OCI-LY7 (cell line): ENCODE results near the gene IQCH. TPM values are rescaled to one million over a fixed set of nuclear protein-coding genes. Genes with fewer than 3 reads are reported as not detected.

Experiments used
- BruUV-seq: library from RNA; stranded (reverse); fragments of 400-500 nt; replicated peaks from 2 replicates; lab custom pipeline; 2021; lab: Mats Ljungman, UMichigan
- CTCF ChIA-PET: fragments of 300-600 bp; sonication (Branson Sonifier 250); formaldehyde crosslinking; loops from one replicate; lab custom pipeline; 2022; ENCODE audit warnings: antibody characterized with exemption; ENCODE audit not compliant: unreplicated experiment; lab: Charles Lee
- POLR2A ChIA-PET: fragments of 300-600 bp; sonication (Branson Sonifier 250); formaldehyde crosslinking; loops from one replicate; lab custom pipeline; 2022; ENCODE audit warnings: antibody characterized with exemption; lab: Charles Lee
- DNase-seq: peaks from one replicate; pipeline ENCODE4 v3.0.0-alpha.2; 2015; ENCODE audit warnings: low spot score
- H2AFZ ChIP-seq: fragments of 200-600 bp; sonication (generic), shearing (Covaris generic); 2 replicates; pipeline ENCODE4 v1.6.1; 2014; ENCODE audit warnings: mild to moderate bottlenecking, antibody characterized with exemption, low read length, moderate library complexity
- H3K27ac ChIP-seq: fragments of 200-600 bp; sonication (generic); 2 replicates; pipeline ENCODE4 v1.5.1; 2014; ENCODE audit warnings: mixed run types, low read depth, mild to moderate bottlenecking, moderate library complexity, low read length, inconsistent platforms; ENCODE audit not compliant: poor library complexity, severe bottlenecking
- H3K36me3 ChIP-seq: fragments of 200-600 bp; sonication (generic); 2 replicates; pipeline ENCODE4 v1.6.1; 2014; ENCODE audit warnings: mild to moderate bottlenecking, antibody characterized with exemption, low read length, moderate library complexity, mixed read lengths; ENCODE audit not compliant: insufficient read depth
- H3K4me1 ChIP-seq: fragments of 200-600 bp; sonication (generic); 2 replicates; pipeline ENCODE4 v1.5.1; 2014; ENCODE audit warnings: mild to moderate bottlenecking, low read length; ENCODE audit not compliant: insufficient read depth, poor library complexity, severe bottlenecking
- H3K4me2 ChIP-seq: fragments of 200-600 bp; sonication (generic); 2 replicates; pipeline ENCODE4 v1.6.1; 2014; ENCODE audit warnings: mild to moderate bottlenecking, low read length
- H3K4me3 ChIP-seq: fragments of 200-600 bp; sonication (generic); 2 replicates; pipeline ENCODE4 v1.5.1; 2014; ENCODE audit warnings: mild to moderate bottlenecking, low read depth, low read length; ENCODE audit not compliant: poor library complexity, severe bottlenecking
- H3K79me2 ChIP-seq: fragments of 200-600 bp; sonication (generic); 2 replicates; pipeline ENCODE4 v1.6.1; 2016; ENCODE audit warnings: low read depth, mild to moderate bottlenecking, low read length, moderate library complexity, mixed read lengths; ENCODE audit not compliant: insufficient read depth
- H3K9me2 ChIP-seq: fragments of 200-600 bp; sonication (generic); 2 replicates; pipeline ENCODE4 v1.6.1; 2016; ENCODE audit warnings: mild to moderate bottlenecking, low read length, mixed read lengths; ENCODE audit not compliant: insufficient read depth
- H3K9me3 ChIP-seq: fragments of 200-600 bp; sonication (generic); 2 replicates; pipeline ENCODE4 v1.6.1; 2014; ENCODE audit warnings: mild to moderate bottlenecking, mixed run types, low read length, mixed read lengths
- H4K20me1 ChIP-seq: fragments of 200-600 bp; sonication (generic); 2 replicates; pipeline ENCODE4 v1.6.1; 2014; ENCODE audit warnings: mild to moderate bottlenecking, antibody characterized with exemption, low read length, moderate library complexity, mixed read lengths; ENCODE audit not compliant: insufficient read depth
- CTCF ChIP-seq: fragments of 200-600 bp; sonication (generic); conservative IDR thresholded peaks from 2 replicates; pipeline ENCODE4 v1.5.1; 2014; ENCODE audit warnings: mild to moderate bottlenecking, antibody characterized with exemption, low read length, moderate library complexity, mixed read lengths
- EZH2phosphoT487 ChIP-seq: fragments of 200-600 bp; sonication (generic); IDR thresholded peaks from 2 replicates; pipeline ENCODE4 v1.6.1; 2018; ENCODE audit warnings: low read depth, borderline replicate concordance, mild to moderate bottlenecking, mixed run types, antibody characterized with exemption, low read length, moderate library complexity, mixed read lengths
- intact Hi-C: fragments of 100-400 bp; cut with micrococcal nuclease; formaldehyde crosslinking; loops from one replicate; pipeline ENCODE4 v1.10.0; 2022; ENCODE audit not compliant: unreplicated experiment
- total RNA-seq, 2 experiments: library from RNA; depleted of rRNA in 1 of 2; stranded (reverse); fragments of >200 nt in 1 of 2; shearing (Covaris generic) in 1 of 2; gene quantifications; 2 replicates each; pipeline ENCODE4 v1.2.3, GENCODE V29; 2014 to 2022

IQCH gene
- total RNA-seq, 2 experiments from 2014 or later, result 3.9 to 5.8 TPM

- H3K79me2 ChIP-seq, result no peaks in the 10 kb centered on the region
- TF ChIP-seq EZH2phosphoT487 (no peak), CTCF (no peak)
- no peak overlapping the region for H3K4me2 ChIP-seq
- H2AFZ ChIP-seq, result no peak overlapping the region
- ChIA-PET POLR2A (interaction anchor here (0.7 to 0.8 kb wide), 2 partner anchors 11 to 23 kb away, joined by 3 read pairs; no protein-coding TSS in a partner anchor), CTCF (no interaction called here)
- intact Hi-C loops, result loop anchor here (5.0 kb wide), 1 partner anchor 192 kb away; the partner anchor contains the start of gene SMAD3
- peaks cover 6% of the 10 kb centered on the region for H3K4me1 ChIP-seq
- no peaks in the 10 kb centered on the region for H3K9me3 ChIP-seq
- no peaks in the 10 kb centered on the region for H4K20me1 ChIP-seq
- BruUV-seq, result no TSS peak
- no peak overlapping the region for H3K4me3 ChIP-seq
- no peaks in the 10 kb centered on the region for H3K9me2 ChIP-seq
- no peaks in the 10 kb centered on the region for H3K36me3 ChIP-seq
- no peak overlapping the region for H3K27ac ChIP-seq
- no peak for DNase-seq
Observed at GRCh38 chr15:67259379-67259778, 4.8 kb downstream of the IQCH start.

GRCh38 chr15:67259806-67260205 lies 5.2 kb downstream of the IQCH start:
- no peaks in the 10 kb centered on the region for H3K79me2 ChIP-seq
- H3K4me1 ChIP-seq, result peaks cover 6% of the 10 kb centered on the region
- TF ChIP-seq CTCF (no peak), EZH2phosphoT487 (no peak)
- H3K27ac ChIP-seq, result no peak overlapping the region
- H3K9me3 ChIP-seq, result no peaks in the 10 kb centered on the region
- BruUV-seq, result no TSS peak
- H3K36me3 ChIP-seq, result no peaks in the 10 kb centered on the region
- intact Hi-C loops, result loop anchor here (5.0 kb wide), 1 partner anchor 193 kb away; the partner anchor contains the start of gene SMAD3
- H4K20me1 ChIP-seq, result no peaks in the 10 kb centered on the region
- CTCF ChIA-PET, result no interaction called here
- H2AFZ ChIP-seq, result no peak overlapping the region
- no peaks in the 10 kb centered on the region for H3K9me2 ChIP-seq
- H3K4me3 ChIP-seq, result no peak overlapping the region
- POLR2A ChIA-PET, result interaction anchor here (0.8 kb wide), 1 partner anchor 22 kb away, joined by 3 read pairs; no protein-coding TSS in a partner anchor
- no peak overlapping the region for H3K4me2 ChIP-seq
- DNase-seq, result no peak

GRCh38 chr15:67266870-67267269 lies 12.3 kb downstream of the IQCH start:
- no peaks in the 10 kb centered on the region for H3K79me2 ChIP-seq
- no peak overlapping the region for H3K27ac ChIP-seq
- no peak overlapping the region for H3K4me3 ChIP-seq
- no peaks in the 10 kb centered on the region for H3K4me1 ChIP-seq
- no TSS peak for BruUV-seq
- peaks cover 3% of the 10 kb centered on the region; the same call in 1 of the 2 replicates for H3K9me2 ChIP-seq
- DNase-seq, result no peak
- no peaks in the 10 kb centered on the region for H4K20me1 ChIP-seq
- no peak overlapping the region for H2AFZ ChIP-seq
- H3K4me2 ChIP-seq, result no peak overlapping the region
- CTCF ChIA-PET, result no interaction called here
- no peak for TF ChIP-seq CTCF
- TF ChIP-seq EZH2phosphoT487, result no peak
- POLR2A ChIA-PET, result no interaction called here
- H3K9me3 ChIP-seq, result no peaks in the 10 kb centered on the region
- intact Hi-C loops, result no loop called here
- H3K36me3 ChIP-seq, result no peaks in the 10 kb centered on the region
